Stimulated activated CD8-positive, alpha-beta memory T cell treated with anti-CD3 and anti-CD28 coated beads, Interleukin-15, amount 100 ng/mL, for 4 hours (primary cell): ENCODE data around the gene EARS2.
"Not testable (repeated sequence)": the region's sequence is repeated elsewhere in the genome, so short reads cannot be mapped to it uniquely, and the experiment has no call there.

ENCODE experiments used
- DNase-seq, 2 donors: peaks; one replicate each; pipeline ENCODE4 v3.0.0-alpha.2; 2020; ENCODE audit warnings: low read depth in 2 of 2

EARS2 gene

DNA sequence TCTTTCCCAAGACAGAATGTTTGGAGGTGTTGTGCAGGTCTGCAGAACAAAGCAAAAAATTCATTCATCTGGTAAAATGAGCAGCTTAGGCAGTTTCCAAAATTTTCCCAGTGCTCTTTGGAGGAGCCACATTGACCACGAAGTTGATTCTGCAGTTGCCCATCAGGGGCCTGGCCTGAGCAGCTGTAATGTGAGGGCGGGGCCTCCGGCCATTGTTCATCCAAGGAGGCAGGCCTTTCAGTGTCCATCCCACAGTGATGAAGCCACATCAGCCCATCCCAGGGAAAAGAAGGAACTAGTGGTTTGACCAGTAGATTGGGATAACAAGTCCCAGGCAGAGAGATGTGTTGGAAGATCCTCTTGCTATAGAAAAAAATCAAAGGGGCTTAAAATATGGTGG lies 10.5 kb upstream of the EARS2 start:
- DNase-seq, result no peak

DNA sequence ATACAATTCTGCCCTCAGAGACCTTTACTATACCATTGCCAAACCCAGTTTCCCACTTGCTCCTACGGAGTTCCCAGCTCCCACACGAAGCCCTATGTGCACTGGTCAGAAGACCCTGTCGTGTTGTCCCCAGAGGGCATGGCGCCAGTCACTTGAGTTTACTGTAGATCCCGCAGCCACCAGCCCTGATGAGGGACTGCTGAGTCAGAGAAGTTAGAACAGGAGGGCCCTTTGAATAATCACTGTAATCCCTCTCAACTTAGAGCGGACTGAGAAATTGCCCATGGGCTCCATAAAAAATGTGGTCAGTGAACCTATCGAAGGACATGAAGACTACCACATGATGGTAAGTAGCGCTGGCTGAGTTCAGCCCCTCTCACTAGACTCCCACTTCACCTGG lies 9.6 kb upstream of the EARS2 start:
- no peak for DNase-seq

DNA sequence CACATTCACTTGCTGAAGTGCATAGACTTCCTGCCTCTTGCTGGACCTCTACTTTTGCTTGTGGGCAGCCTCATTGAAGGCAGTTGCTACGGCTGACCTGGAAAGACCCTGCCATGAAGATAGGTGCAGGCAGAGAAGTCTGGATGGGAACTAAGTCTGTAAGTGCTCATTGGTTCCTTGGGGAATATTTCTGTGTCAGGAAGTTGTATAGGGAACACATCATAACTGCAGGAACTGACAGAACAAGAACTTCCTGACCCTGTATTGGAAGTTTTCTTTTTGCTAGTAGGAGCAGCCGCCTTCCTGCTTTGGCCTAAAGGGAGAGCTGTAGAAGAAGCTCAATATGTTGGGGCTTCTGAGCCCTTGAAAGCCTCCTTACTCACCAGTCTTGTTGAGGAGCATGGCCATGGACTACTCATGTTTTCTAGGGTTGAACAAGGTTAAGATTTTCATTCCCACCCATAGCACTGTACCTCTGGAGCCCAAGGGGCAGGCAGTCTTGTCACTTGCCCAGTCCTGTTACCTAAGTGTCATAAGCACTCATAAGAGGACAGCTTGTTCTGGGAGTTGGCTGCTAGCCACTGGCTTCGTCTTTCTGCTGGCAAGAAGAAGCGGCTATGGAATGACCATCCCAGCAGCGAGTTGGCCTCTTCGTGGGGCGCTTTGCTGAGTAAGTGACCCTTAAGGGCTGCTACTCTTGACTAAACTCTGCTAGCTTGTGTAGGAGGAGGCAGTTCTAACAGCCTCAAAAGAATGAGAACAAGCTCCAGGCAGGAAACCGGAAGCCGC lies 7.6 kb upstream of the EARS2 start:
- DNase-seq, result no peak

- no peak for DNase-seq
These were observed 6.0 kb upstream of the EARS2 start for GRCh38 chr16:23563186-23563585.

GRCh38 chr16:23562505-23562904 lies 5.4 kb upstream of the EARS2 start:
- no peak for DNase-seq

- no peak for DNase-seq
These were observed 4.4 kb upstream of the EARS2 start for GRCh38 chr16:23561586-23561985.

DNA sequence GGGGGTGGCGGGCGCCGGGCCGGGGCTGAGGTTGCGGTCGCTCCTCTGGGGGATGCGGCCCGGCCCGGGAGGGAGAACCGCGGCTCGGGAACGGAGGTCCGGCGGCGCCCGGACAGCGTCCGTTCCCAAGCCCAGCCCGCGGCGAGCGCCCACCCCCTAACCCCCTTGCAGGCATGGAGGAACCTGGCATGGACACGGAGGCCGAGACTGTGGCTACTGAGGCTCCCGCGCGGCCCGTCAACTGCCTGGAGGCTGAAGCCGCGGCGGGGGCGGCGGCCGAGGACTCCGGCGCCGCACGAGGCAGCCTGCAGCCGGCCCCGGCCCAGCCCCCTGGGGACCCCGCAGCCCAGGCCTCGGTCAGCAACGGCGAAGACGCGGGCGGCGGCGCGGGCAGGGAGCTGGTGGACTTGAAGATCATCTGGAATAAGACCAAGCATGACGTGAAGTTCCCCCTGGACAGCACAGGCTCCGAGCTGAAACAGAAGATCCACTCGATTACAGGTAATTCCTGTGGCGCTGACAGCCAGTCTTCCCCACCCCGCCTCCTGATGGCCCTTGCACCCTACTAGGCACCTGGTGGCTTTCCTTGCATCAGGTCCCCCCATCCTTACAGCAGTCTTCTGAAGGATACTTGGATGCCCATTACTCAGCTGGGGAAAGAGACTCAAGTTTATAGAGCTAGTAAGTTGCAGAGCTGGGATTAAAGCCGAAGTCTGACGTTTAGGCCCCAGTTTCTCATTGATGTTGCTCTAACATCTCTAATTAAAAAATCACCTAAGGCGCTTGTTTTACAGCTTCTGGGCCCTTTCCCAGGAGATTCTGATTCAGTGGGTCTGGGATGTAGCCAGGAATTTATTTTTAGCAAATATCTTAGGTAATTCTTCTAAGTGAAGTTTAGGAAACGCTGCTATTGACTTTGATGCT lies 891 bp upstream of the EARS2 start:
- no peak for DNase-seq

GRCh38 chr16:23554536-23554935 lies 2.6 kb downstream of the EARS2 start:
- no peak for DNase-seq

DNA sequence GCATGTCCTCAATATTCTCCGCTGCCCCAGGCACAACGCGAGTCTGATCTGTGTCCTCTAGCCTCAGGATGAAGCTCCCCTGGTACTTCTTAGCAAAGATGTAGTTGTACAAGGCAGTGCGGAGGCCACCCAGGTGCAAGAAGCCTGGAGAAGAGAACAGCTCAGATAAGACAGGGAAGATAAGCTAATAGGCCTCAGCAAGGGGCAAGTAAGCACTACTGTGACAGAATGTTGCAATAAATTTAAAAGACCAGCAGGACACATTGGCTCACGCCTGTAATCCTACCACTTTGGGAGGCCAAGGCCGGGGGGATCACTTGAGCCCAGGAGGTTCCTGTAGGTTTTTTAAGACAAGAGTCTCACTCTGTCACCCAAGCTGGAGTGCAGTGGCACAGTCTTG lies 5.0 kb downstream of the EARS2 start:
- DNase-seq, result no peak

DNA sequence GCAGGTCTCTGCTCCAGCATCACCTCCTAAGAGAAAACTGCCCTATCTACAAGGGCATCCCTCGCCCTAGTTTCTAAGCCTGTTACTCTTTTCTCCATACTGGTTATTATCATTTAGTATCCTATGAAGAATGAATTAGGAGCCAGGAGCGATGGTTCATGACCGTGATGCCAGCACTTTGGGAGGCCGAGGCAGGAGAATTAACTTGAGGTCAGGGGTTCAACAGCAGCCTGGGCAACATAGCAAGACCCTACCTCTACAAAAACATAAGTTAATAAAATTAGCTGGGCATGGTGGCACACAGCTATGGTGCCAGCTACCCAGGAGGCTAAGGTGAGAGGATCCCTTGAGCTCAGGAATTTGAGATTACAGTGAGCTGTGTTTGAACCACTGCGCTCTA lies 7.2 kb downstream of the EARS2 start:
- DNase-seq, result no peak

DNA sequence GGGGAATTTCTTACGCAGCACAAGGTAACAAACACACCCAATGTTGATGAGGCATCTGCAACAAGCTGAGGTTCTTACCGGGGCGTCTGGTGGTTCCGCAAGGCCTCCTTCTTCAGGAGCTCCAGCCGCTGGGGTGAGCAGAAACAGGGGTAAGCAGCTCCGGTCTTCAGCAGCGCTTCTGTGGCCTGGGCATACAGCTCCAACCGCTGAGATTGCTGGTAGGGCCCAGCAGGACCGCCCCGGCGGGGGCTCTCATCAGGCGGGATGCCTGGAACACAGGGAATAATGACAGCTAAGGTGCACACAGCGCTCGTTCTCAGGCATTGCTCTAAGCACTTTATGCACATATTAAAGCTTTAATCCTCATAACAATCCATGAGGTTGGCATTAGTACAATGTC lies 12.7 kb downstream of the EARS2 start:
- no peak for DNase-seq

GRCh38 chr16:23540817-23541178 lies 16.4 kb downstream of the EARS2 start:
- DNase-seq, result not testable (repeated sequence)

- no peak for DNase-seq
These were observed 16.9 kb downstream of the EARS2 start for GRCh38 chr16:23539984-23540816.

DNA sequence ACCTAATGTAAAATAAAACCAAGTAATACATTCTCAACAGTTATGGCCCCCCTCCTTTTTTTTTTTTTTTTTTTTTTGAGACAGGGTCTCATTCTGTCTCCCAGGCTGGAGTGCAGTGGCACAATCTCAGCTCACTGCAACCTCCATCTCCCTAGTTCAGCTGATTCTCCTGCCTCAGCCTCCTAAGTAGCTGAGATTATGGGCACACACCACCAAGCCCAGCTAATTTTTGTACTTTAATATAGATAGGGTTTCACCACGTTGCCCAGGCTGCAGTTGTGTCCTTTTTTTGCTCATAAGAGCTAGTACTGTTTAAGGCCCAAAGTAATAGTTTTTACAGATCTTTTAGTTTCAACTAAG lies 18.3 kb downstream of the EARS2 start:
- no peak for DNase-seq

DNA sequence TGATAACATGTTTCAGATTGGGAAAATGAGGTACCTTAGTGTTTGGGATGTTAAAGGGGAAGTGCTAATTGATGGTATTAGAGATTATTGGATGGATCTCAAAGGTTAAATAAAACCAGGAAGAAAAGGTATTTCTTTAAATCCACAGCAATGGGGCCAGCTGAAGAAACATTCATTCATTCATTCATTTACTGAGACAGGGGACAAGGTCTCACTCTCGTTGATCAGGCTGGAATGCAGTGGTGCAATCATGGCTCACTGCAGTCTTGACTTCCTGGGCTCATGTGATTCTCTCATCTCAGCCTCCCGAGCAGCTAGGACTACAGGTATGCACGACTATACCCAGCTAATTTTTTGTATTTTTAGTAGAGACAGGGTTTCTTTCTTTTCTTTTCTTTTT lies 19.8 kb downstream of the EARS2 start:
- no peak for DNase-seq

DNA sequence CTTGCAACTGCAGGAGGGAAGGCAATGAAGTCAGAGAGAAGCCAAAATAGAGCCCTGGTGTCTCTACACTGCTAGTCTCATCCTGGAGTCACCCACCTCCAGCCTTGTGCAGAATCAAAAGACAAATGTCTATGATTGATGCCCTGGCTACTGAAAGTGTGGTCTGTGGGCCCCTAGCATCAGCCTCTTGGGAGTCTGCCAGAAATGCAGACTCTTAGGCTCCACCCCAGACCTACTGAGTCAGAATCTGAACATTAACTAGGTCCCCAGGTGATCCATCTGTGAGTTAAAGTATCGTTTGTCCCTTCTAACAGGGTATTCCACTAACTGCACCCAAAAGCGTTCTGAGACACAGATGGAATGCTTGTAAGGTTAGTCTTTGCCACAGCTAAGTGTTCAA lies 21.2 kb downstream of the EARS2 start:
- no peak for DNase-seq

GRCh38 chr16:23534868-23535860 lies 22.0 kb downstream of the EARS2 start:
- no peak for DNase-seq

GRCh38 chr16:23532448-23532847 lies 24.7 kb downstream of the EARS2 start:
- DNase-seq, result no peak

GRCh38 chr16:23530062-23530461 lies 27.1 kb downstream of the EARS2 start:
- no peak for DNase-seq

- DNase-seq, result no peak
These were observed 28.4 kb downstream of the EARS2 start for GRCh38 chr16:23528644-23529310.
